AML-193 (cell line): ENCODE data around the gene CLDN7.
A peak's percentile ranks its signal among the peaks of the same experiment; 100 is the strongest.

Experiments used
- DNase-seq, 2 experiments: peaks; one replicate each; lab custom pipeline; 2025; lab: John Stamatoyannopoulos, UW

CLDN7 gene

GRCh38 chr17:7262192-7262934, at the start of gene CLDN7:
CLDN7 (minus strand) TSS chr17:7262478; CDS start chr17:7262043, 435 bp downstream.
- no peak for DNase-seq

GRCh38 chr17:7311110-7311705, 48.9 kb upstream of the CLDN7 start:
- DNase-seq = no peak

GRCh38 chr17:7309628-7310027, 47.4 kb upstream of the CLDN7 start:
- DNase-seq = no peak

GRCh38 chr17:7308625-7309433, 46.6 kb upstream of the CLDN7 start:
- peak; percentile 15 to 42 for DNase-seq

GRCh38 chr17:7307686-7308624, 45.7 kb upstream of the CLDN7 start:
- no peak for DNase-seq

- peak; percentile 91 to 94 for DNase-seq
Measured at GRCh38 chr17:7306911-7307685, 44.8 kb upstream of the CLDN7 start, which contains the start of gene EIF5A. EIF5A (plus strand) TSS chr17:7307628; CDS start chr17:7309636, 2,008 bp downstream.

GRCh38 chr17:7304179-7304578, 41.9 kb upstream of the CLDN7 start:
- DNase-seq = no peak

GRCh38 chr17:7296189-7296861, 34.0 kb upstream of the CLDN7 start:
- DNase-seq = peak; percentile 44 to 52

- DNase-seq = no peak
Measured at GRCh38 chr17:7295230-7296180, 33.2 kb upstream of the CLDN7 start.

- no peak for DNase-seq
Measured at GRCh38 chr17:7294614-7295153, 32.4 kb upstream of the CLDN7 start, which contains the start of gene YBX2. YBX2 (minus strand) TSS chr17:7294639; CDS start chr17:7294500, 139 bp downstream.

- no peak for DNase-seq
Measured at GRCh38 chr17:7293816-7294613, 31.7 kb upstream of the CLDN7 start.

- DNase-seq = no peak
Measured at GRCh38 chr17:7293159-7293558, 30.9 kb upstream of the CLDN7 start.

GRCh38 chr17:7292729-7293128, 30.5 kb upstream of the CLDN7 start:
- no peak for DNase-seq

- DNase-seq = no peak
Measured at GRCh38 chr17:7292194-7292593, 29.9 kb upstream of the CLDN7 start.

- DNase-seq = no peak
Measured at GRCh38 chr17:7290685-7291084, 28.4 kb upstream of the CLDN7 start.

- DNase-seq = no peak
Measured at GRCh38 chr17:7290166-7290565, 27.9 kb upstream of the CLDN7 start.

GRCh38 chr17:7289256-7290032, 27.2 kb upstream of the CLDN7 start:
- no peak for DNase-seq
